NCI-H446 (cell line): ENCODE results near the gene ANKS3.

Experiments used
- DNase-seq, 2 experiments: peaks; one replicate each; lab custom pipeline; 2025; lab: John Stamatoyannopoulos, UW

Gene ANKS3

GRCh38 chr16:4649744-4650442 lies 84.2 kb downstream of the ANKS3 start:
- no peak for DNase-seq

- no peak for DNase-seq
These were observed 85.2 kb downstream of the ANKS3 start for GRCh38 chr16:4648917-4649316.

- no peak for DNase-seq
These were observed 86.5 kb downstream of the ANKS3 start for GRCh38 chr16:4647644-4647980.

GRCh38 chr16:4646773-4647643 lies 87.1 kb downstream of the ANKS3 start:
- no peak for DNase-seq
